ENCODE data around the gene PLCB1.
A peak's percentile ranks its signal among the peaks of the same experiment; 100 is the strongest.

PLCB1 gene

GRCh38 chr20:8670207-8670892, 538.3 kb downstream of the PLCB1 start:
- no peak for FAIRE-seq

GRCh38 chr20:8670893-8671215, 538.8 kb downstream of the PLCB1 start:
- FAIRE-seq = no peak

GRCh38 chr20:8671370-8671961, 539.4 kb downstream of the PLCB1 start:
- FAIRE-seq = peak; percentile 9

GRCh38 chr20:8673116-8673515, 541.0 kb downstream of the PLCB1 start:
- no peak for FAIRE-seq

- FAIRE-seq = no peak
Measured at GRCh38 chr20:8675896-8676295, 543.8 kb downstream of the PLCB1 start.

- FAIRE-seq = no peak
Measured at GRCh38 chr20:8678098-8678776, 546.2 kb downstream of the PLCB1 start.

- FAIRE-seq = no peak
Measured at GRCh38 chr20:8689337-8689736, 557.3 kb downstream of the PLCB1 start.

- FAIRE-seq = no peak
Measured at GRCh38 chr20:8690074-8690473, 558.0 kb downstream of the PLCB1 start.

GRCh38 chr20:8693709-8694108, 561.6 kb downstream of the PLCB1 start:
- no peak for FAIRE-seq

- FAIRE-seq = no peak
Measured at GRCh38 chr20:8700756-8701155, 568.7 kb downstream of the PLCB1 start.

- no peak for FAIRE-seq
Measured at GRCh38 chr20:8706961-8707700, 575.1 kb downstream of the PLCB1 start.

GRCh38 chr20:8709627-8710026, 577.6 kb downstream of the PLCB1 start:
- no peak for FAIRE-seq

GRCh38 chr20:8711501-8711900, 579.4 kb downstream of the PLCB1 start:
- no peak for FAIRE-seq

- FAIRE-seq = no peak
Measured at GRCh38 chr20:8714206-8714605, 582.1 kb downstream of the PLCB1 start.

GRCh38 chr20:8718279-8718678, 586.2 kb downstream of the PLCB1 start:
- no peak for FAIRE-seq

- no peak for FAIRE-seq
Measured at GRCh38 chr20:8720089-8720488, 588.0 kb downstream of the PLCB1 start.

GRCh38 chr20:8721098-8721497, 589.0 kb downstream of the PLCB1 start:
- peak; percentile 96 for FAIRE-seq

GRCh38 chr20:8722277-8722928, 590.3 kb downstream of the PLCB1 start:
- FAIRE-seq = no peak

GRCh38 chr20:8723296-8723695, 591.2 kb downstream of the PLCB1 start:
- no peak for FAIRE-seq

- no peak for FAIRE-seq
Measured at GRCh38 chr20:8724884-8725283, 592.8 kb downstream of the PLCB1 start.

GRCh38 chr20:8726460-8726859, 594.4 kb downstream of the PLCB1 start:
- no peak for FAIRE-seq

- FAIRE-seq = no peak
Measured at GRCh38 chr20:8735014-8735413, 602.9 kb downstream of the PLCB1 start.

- no peak for FAIRE-seq
Measured at GRCh38 chr20:8735674-8736073, 603.6 kb downstream of the PLCB1 start.
